Upper lobe of right lung (tissue), 1 donor: ENCODE results near the gene SLC7A8. TPM values are rescaled to one million over a fixed set of nuclear protein-coding genes. Genes with fewer than 3 reads are reported as not detected.

ENCODE experiments used
- ATAC-seq: fragments of 200-7000 bp; cut with Tn5 transposase; one replicate; pipeline ENCODE4 v1.9.1; 2020; ENCODE audit warnings: mild to moderate bottlenecking, moderate library complexity
- DNase-seq: peaks from one replicate; pipeline ENCODE4 v3.0.0-alpha.2; 2020
- H3K27ac ChIP-seq: fragments of 200-600 bp; one replicate; pipeline ENCODE4 v1.8.0; 2022
- H3K27me3 ChIP-seq: fragments of 200-600 bp; one replicate; pipeline ENCODE4 v1.8.0; 2022; ENCODE audit warnings: mild to moderate bottlenecking
- H3K36me3 ChIP-seq: fragments of 200-600 bp; one replicate; pipeline ENCODE4 v1.8.0; 2022
- H3K4me1 ChIP-seq: fragments of 200-600 bp; one replicate; pipeline ENCODE4 v1.8.0; 2022
- H3K4me3 ChIP-seq: fragments of 200-600 bp; one replicate; pipeline ENCODE4 v1.8.0; 2022; ENCODE audit warnings: mild to moderate bottlenecking
- H3K9me3 ChIP-seq: fragments of 200-600 bp; one replicate; pipeline ENCODE4 v1.8.0; 2022
- CTCF ChIP-seq: fragments of 200-600 bp; IDR thresholded peaks from one replicate; pipeline ENCODE4 v1.8.0; 2022; ENCODE audit warnings: antibody characterized with exemption
- intact Hi-C: fragments of 100-400 bp; cut with DNase I; formaldehyde crosslinking; loops from one replicate; pipeline ENCODE4 v1.11.0; 2022
- total RNA-seq: library from RNA; stranded (reverse); fragmentation: NEBNext Ultra II Directional; extraction: Animal tissue kit (Norgen Biotek cat#: 25700); gene quantifications from one replicate; pipeline ENCODE4 v1.2.1, GENCODE V29; 2021
- donor health status: DM: no; HTN: yes; CAD: no; lungs with severe emphysema.

Gene SLC7A8
- total RNA-seq, 1 donor from 2014 or later, result 49.8 TPM

GRCh38 chr14:23162800-23163199 is 20.7 kb downstream of the SLC7A8 start:
- no peak for TF ChIP-seq CTCF
- no peaks in the 10 kb centered on the region for H3K27me3 ChIP-seq
- no peak overlapping the region for H3K4me3 ChIP-seq
- no peak overlapping the region for H3K27ac ChIP-seq
- ATAC-seq (no peak), DNase-seq (no peak)
- H3K4me1 ChIP-seq, result peaks cover 33% of the 10 kb centered on the region
- no peaks in the 10 kb centered on the region for H3K9me3 ChIP-seq
- intact Hi-C loops, result no loop called here
- no peaks in the 10 kb centered on the region for H3K36me3 ChIP-seq

GRCh38 chr14:23162005-23162404 is 21.5 kb downstream of the SLC7A8 start:
- Histone ChIP-seq H3K9me3 (no peaks in the 10 kb centered on the region), H3K27ac (no peak overlapping the region), H3K36me3 (no peaks in the 10 kb centered on the region), H3K4me1 (peaks cover 28% of the 10 kb centered on the region), H3K4me3 (no peak overlapping the region), H3K27me3 (no peaks in the 10 kb centered on the region)
- no peak for ATAC-seq
- intact Hi-C loops, result no loop called here
- no peak for TF ChIP-seq CTCF
- no peak for DNase-seq

- intact Hi-C loops, result no loop called here
- no peak overlapping the region for H3K4me3 ChIP-seq
- DNase-seq, result peak; percentile 86
- H3K27me3 ChIP-seq, result no peaks in the 10 kb centered on the region
- no peaks in the 10 kb centered on the region for H3K9me3 ChIP-seq
- peak; percentile 85 for ATAC-seq
- TF ChIP-seq CTCF, result no peak
- no peaks in the 10 kb centered on the region for H3K36me3 ChIP-seq
- H3K4me1 ChIP-seq, result peaks cover 24% of the 10 kb centered on the region
- H3K27ac ChIP-seq, result peak overlapping the region; percentile 55
These were observed 22.4 kb downstream of the SLC7A8 start for GRCh38 chr14:23160924-23161522.

- Histone ChIP-seq H3K27ac (no peak overlapping the region), H3K9me3 (no peaks in the 10 kb centered on the region), H3K4me3 (no peak overlapping the region), H3K4me1 (peaks cover 36% of the 10 kb centered on the region), H3K27me3 (no peaks in the 10 kb centered on the region), H3K36me3 (no peaks in the 10 kb centered on the region)
- intact Hi-C loops, result no loop called here
- DNase-seq, result no peak
- no peak for ATAC-seq
- TF ChIP-seq CTCF, result no peak
These were observed 23.9 kb downstream of the SLC7A8 start for GRCh38 chr14:23159532-23159931.

- ATAC-seq (no peak), DNase-seq (no peak)
- Histone ChIP-seq H3K27ac (no peak overlapping the region), H3K9me3 (no peaks in the 10 kb centered on the region), H3K27me3 (no peaks in the 10 kb centered on the region), H3K4me1 (peaks cover 43% of the 10 kb centered on the region), H3K36me3 (no peaks in the 10 kb centered on the region), H3K4me3 (no peak overlapping the region)
- intact Hi-C loops, result no loop called here
- no peak for TF ChIP-seq CTCF
These were observed 24.7 kb downstream of the SLC7A8 start for GRCh38 chr14:23158779-23159178.
